ENCODE results near the gene NSUN6. TPM values are rescaled to one million over a fixed set of nuclear protein-coding genes. Genes with fewer than 3 reads are reported as not detected.
A peak's percentile ranks its signal among the peaks of the same experiment; 100 is the strongest.
"Not testable (repeated sequence)": the region's sequence is repeated elsewhere in the genome, so short reads cannot be mapped to it uniquely, and the experiment has no call there.

NSUN6 gene
- total RNA-seq, 1 donor from 2014 or later: 3.7 TPM

DNA sequence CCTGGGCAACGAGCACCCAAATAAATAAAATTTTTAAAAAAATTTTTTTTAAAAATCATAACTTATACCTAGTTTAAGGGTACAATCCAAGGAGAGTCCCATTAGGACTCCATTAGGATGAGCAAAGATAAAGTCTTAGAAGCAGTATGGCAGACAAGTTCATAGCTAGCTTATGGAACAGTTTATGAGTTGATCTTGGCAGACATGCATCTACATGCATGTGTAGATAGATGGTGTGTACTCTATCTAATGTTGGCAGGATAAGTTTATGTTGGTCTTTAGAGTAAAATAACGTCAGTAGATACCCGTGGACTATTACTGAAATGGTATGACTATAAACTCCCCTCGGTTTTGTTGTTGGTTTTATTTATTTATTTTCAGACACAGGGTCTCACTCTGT, 40.2 kb downstream of the NSUN6 start:
- no peak for DNase-seq (ENCODE audit: extremely low read depth, low read depth, low spot score)

DNA sequence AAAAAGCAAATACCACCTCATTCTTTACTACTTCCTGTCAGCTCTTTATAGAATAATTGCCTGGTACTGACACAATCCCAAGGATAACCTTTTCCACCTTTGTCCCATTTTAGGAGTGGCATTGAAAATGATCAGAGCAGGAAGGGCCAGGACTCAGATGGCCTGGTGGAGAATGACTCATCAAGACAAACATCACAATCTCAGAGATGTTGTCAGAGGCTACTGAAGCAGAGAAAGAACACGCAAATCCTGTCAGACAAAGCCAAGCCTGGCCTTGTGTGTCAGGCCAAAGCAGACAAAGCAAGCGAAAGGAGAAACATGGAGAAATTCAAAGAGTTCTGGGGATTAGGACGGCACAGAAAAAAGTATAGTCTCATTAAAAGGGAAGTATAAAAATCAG, 40.9 kb downstream of the NSUN6 start:
- DNase-seq (ENCODE audit: extremely low read depth, low read depth, low spot score): peak; percentile 89

DNA sequence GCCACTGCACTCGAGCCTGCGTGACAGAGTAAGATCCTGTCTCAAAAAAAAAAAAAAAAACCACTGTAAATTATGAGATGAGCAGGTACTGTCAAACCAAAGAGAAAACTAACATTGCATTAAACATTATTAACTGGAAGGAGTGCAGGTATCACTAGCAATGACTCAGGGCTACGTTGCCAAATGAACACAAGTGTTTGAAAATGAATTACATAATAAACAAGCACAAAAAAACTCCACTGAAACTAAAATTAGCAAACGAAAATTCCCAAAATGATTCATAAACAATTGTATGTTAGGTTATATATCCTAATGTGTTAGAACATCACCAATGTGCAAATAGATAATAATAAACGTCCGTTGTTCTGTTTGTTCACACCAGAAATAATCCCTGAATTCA, 42.8 kb downstream of the NSUN6 start:
- no peak for DNase-seq (ENCODE audit: extremely low read depth, low read depth, low spot score)

DNA sequence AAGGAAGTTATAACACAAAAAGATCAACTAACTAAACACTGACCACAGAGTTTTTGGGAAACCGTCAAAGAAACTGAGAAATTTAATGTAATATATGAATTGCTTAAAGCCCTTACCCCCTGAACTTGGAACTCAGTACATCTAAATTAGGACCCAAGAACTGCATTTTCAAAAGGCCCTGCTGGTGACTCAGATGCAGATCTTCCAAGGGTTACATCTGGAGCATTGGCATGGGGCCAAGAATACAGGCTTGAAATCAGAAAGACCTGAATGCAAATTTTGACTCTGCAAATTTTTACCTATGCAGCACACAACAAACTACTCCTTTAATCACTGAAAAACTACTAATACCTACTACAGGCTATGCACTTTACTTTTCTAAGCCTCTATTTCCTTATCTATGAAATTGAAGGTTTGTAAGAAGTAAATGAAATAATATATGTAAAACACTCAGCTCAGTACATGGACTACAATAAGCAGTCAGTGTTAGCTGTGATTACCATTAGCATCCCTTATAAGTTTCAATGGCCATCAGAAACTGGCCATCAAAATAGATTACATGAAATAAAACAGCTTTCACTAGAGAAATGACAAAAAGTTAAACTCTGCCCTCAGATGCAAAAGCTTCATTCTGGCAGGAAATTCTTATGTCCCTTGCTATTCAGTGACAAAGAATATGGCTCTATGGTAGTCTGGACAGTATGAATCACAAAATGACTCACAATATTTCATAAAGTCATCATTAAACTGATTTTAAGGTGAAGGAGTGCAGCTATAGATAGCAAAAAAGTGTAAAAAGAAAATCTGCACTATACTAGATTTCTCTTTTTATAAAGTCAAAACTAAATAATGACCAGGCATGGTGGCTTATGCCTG, 43.6 kb downstream of the NSUN6 start:
- DNase-seq (ENCODE audit: extremely low read depth, low read depth, low spot score): peak; percentile 64

DNA sequence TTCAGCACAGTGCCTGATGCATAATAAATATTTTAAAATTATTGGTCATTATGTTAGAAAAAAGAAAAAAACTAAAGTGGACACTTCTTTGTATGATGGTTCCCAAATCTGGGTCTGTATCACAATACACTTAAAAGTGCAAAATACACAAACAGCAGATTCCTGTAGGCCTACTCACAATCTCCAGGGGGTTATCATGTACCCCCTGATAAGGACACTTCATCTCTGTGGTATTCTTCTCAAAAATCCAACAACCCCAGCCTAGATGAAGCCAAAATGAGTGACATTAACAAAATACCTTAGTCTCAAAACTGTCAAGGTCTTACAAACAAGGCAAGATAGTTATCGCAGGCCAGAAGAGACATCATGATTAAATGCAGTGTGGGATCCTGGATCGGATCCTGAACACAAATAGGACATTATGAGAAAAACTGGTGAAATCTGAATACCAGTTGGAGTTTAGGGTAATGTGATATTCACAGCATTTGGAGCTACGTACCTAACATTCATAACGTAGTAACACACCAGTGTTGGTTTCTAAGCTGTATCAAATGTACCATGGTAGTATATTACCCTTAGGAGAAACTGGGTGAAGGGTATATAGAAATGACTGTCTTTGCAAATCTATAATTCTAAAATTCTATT, 45.2 kb downstream of the NSUN6 start:
- DNase-seq (ENCODE audit: extremely low read depth, low read depth, low spot score): no peak

DNA sequence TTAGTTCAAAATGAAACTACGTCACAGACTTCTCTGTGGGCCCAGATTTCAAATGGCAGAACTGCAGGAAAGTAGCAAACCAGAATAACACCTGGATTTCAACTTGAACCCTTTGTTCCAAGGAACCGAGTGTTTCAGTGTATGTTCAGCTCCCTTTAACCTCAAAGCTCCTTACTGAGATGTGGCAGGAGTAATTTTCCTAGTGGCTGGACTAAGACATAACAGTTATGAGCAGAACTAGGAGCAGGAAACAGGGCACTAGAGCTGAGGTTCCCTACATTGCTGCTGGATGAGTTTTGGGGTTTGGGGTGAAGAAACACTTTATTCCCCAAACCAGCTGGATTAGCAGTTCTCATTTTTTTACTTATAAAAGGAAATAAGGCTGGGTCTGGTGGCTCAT, 50.1 kb downstream of the NSUN6 start:
- no peak for DNase-seq (ENCODE audit: extremely low read depth, low read depth, low spot score)

DNA sequence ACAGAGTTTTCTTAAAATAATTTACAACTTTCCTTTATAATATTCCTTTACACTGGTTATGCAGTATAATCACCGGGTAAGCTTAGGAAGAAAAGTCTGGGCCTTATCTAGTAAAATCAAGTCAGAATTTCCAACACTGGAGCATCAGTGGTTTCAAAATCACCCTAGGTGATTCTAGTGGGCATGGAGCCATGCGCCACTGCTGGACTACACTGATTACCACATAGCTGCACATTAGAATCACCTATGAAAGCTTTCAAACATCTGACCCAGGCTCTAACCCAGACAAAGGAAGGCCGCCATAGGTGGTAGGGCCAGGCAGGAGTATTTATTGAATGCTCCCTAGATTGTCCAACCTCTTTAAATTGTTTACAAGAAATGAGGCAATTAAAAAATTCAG, 52.0 kb downstream of the NSUN6 start:
- DNase-seq (ENCODE audit: extremely low read depth, low read depth, low spot score): no peak

DNA sequence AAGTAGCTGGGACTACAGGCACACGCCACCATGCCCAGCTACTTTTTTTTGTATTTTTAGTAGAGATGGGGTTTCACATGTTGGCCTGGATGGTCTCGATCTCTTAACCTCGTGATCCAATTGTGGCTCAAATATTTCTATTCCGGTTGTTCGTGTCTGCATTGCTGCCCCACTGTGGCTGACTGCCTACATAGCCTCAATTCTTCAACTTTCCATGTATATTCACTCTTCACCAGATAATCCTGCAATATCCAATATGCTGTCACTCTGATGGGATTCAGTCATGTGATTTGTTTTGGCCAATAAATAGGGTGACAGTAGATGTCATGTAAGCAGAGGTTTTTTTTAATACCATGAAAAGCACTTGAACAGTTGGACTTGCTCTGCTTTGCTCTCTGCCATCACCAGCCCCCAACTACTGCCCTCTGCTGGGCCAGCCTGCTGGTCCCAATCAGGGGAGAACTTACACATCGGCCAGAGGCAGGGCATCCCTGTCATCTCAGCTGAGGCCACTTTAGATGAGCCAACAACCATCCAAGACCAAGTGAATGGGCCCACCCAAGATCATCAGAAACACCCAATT, 56.7 kb downstream of the NSUN6 start:
- no peak for DNase-seq (ENCODE audit: extremely low read depth, low read depth, low spot score)

DNA sequence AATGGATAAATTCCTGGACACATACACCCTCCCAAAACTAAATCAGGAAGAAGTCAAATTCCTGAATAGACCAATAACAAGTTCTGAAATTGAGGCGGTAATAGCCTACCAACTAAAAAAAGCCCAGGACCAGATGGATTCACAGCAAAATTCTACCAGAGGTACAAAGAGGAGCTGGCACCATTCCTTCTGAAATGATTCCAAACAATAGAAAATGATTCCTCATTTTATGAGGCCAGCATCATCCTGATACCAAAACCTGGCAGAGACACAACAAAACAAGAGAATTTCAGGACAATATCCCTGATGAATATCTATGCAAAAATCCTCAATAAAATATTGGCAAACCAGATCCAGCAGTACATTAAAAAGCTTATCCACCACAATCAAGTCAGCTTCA, 60.2 kb downstream of the NSUN6 start:
- not testable (repeated sequence) for DNase-seq (ENCODE audit: extremely low read depth, low read depth, low spot score)

DNA sequence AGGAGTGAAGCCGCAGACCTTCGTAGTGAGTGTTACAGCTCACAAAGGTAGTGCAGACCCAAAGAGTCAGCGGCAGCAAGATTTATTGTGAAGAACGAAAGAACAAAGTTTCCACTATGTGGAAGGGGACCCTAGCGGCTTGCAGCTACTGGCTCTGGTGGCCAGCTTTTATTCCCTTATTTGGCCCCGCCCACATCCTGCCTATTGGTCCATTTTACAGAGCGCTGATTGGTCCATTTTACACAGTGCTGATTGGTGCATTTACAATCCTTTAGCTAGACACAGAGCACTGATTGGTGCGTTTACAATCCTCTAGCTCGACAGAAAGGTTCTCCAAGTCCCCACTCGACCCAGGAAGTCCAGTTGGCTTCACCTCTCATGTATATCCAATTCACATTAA, 64.8 kb downstream of the NSUN6 start:
- DNase-seq (ENCODE audit: extremely low read depth, low read depth, low spot score): not testable (repeated sequence)

DNA sequence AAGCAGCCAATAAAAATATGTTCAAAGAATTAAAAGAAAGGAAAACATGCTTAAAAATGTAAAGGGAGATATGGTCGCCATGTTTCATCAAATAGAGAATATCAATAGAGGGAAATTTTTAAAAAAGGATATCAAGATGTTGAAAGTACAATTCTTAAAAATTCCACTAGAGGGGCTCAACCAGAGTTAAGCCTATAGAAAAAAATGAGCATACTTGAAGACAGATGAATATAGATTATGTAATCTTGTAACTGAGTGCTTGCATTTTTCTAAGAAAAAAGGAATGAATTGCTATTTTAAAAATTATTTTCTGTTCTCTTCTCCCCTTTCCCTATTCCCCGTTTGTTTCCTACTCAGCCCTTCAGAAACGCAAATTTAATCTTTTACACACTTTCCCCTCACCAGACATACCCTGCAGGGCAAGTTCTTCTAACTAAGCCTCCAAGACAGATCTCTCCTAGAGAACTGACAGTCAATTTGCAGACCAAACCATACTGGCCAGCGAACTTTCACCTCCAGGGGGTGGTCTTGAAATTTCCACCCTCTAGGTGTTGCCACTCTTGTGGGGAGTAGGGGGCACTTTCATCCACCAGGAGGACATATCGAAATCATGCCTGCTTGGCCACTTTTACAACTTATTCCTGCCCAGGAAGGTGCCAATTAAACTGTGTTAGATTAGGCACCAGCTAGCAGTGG, 67.7 kb downstream of the NSUN6 start:
- DNase-seq (ENCODE audit: extremely low read depth, low read depth, low spot score): no peak

DNA sequence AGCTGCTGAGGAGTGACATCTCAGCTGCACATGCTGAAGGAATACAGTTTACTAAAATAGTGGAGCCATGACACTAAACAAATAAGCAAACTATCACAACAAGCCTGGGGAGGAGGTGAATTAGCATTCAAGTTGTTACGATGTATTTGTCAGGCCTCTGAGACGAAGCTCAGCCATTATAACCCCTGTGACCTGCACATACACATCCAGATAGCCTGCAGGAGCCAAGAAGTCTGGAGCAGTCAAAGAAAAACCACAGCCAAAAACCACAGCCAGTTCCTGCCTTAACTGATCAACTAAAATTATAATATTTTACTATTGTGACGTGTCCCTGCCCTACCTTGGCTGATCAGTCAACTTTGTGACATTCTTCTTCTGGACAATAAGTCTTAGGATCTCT, 68.6 kb downstream of the NSUN6 start:
- no peak for DNase-seq (ENCODE audit: extremely low read depth, low read depth, low spot score)

DNA sequence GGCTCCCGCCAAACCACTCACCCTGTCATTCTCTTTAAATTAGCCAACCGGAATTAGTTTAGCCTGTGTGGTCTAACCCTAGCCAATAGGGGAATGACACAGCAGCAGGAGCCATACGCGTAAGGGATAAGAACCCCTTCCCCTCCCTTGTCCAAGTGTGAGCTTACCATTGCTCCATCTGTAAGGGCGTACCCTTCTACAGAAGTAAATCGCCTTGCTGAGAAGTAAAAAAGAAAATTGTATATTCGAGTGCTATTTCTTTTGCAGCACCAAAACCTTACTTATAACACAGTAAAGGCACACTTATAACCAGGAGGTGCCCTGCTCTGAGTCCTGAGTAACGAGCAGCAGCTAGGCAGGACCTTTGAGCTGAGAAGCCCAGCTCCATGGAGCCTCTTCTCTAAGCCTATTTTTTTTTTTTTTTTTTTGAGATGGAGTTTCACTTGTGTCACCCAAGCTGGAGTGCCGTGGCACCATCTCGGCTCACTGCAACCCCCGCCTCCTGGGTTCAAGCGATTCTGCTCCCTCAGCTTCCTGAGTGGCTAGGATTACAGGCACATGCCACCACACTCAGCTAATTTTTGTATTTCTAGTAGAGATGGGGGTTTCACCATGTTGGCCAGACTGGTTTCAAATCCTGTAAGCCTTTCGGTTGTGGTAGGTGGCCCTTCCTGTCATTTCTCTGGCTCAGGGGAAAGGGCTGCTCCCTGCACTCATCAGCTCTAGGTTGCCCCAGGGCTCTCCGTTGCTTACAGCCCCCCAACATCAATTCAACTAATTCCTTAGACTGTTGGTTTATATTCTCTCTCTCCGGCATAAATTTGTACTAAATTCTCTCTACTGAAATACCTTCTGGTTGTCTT, 73.3 kb downstream of the NSUN6 start:
- DNase-seq (ENCODE audit: extremely low read depth, low read depth, low spot score): no peak

DNA sequence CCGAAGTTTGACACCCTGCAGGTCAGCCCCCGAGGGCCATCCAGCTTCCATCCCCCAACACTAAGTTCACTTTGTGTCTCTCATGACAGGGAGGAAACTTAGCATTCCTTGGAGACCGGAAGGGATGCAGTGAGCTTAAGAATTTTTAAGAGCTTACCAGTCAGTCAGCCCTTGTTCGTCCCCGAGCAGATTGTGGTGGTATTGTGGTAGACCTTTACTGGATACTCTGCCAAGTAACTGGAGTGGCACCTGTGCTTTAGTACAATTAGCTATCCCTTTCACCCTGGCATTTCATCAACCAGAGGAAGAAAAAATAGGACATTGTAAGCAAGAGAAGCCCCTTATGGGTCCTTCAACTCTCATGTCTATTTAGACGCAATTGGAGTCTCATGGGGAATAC, 74.8 kb downstream of the NSUN6 start:
- no peak for DNase-seq (ENCODE audit: extremely low read depth, low read depth, low spot score)

DNA sequence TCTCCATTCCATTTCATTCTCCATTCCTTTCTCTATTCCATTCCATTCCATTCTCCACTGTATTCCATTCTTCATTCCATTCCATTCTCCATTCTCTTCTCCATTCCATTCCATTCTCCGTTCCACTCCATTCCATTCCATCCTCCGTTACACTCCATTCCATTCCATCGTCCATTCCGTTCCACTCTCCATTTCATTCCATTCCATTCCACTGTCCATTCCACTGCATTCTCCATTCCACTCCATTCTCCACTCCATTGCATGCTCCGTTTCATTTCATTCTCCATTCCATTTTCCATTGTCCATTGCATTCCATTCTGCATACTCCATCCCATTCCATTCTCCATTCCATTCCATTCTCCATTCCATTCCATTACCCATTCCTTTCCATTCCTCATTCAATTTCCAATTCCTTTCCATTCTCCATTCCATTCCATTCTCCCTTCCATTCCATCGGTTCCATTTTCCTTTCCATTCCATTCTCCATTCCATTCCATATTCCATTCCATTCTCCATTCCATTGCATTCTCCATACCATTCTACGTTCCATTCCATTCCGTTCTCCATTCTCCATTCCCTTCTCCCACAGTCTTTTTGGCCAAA, 78.3 kb downstream of the NSUN6 start:
- DNase-seq (ENCODE audit: extremely low read depth, low read depth, low spot score): no peak

DNA sequence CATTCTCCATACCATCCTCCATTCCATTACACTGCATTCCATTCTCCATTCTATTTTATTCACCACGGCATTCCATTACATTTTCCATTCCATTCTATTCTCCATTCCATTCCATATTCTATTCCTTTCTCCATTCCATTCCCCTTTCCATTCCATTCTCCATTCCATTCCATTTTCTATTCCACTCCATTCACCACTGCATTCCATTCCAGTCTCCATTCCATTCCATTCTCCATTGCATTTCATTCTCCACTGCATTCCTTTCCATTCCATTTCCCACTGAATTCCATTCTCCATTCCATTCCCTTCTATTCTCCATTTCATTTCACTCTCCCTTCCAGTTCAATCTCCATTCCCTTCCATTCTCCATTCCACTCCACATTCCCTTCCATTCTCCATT, 79.6 kb downstream of the NSUN6 start:
- DNase-seq (ENCODE audit: extremely low read depth, low read depth, low spot score): no peak

DNA sequence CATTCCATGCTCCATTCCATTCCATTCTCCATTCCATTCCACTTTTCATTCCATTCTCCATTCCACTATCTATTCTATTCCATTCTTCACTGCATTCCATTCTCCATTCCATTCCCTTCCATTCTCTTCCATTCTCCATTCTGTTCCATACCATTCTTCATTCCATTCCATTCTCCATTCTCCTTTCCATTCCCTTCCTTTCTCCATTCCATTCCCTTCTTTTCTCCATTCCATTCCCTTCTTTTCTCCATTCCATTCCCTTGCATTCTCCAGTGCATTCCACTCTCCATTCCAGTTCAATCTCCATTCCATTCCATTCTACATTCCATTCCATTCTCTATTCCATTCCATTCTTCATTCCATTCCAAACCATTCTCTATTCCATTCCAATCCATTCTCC, 80.3 kb downstream of the NSUN6 start:
- DNase-seq (ENCODE audit: extremely low read depth, low read depth, low spot score): no peak

DNA sequence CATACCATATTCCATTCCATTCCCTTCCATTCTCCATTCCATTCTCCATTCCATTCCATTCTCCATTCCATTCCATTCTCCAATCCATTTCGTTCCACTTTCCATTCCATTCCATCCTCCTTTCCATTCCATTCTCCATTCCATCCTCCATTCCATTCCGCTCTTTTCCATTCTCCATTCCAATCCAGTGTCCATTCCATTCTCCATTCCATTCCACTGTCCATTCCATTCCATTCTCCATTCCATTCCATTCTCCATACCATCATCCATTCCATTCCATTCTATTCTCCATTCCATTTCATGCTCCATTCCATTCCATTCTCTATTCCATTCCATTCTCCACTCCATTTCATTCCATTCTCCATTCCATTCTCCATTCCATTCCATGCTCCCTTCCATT, 81.0 kb downstream of the NSUN6 start:
- not testable (repeated sequence) for DNase-seq (ENCODE audit: extremely low read depth, low read depth, low spot score)

DNA sequence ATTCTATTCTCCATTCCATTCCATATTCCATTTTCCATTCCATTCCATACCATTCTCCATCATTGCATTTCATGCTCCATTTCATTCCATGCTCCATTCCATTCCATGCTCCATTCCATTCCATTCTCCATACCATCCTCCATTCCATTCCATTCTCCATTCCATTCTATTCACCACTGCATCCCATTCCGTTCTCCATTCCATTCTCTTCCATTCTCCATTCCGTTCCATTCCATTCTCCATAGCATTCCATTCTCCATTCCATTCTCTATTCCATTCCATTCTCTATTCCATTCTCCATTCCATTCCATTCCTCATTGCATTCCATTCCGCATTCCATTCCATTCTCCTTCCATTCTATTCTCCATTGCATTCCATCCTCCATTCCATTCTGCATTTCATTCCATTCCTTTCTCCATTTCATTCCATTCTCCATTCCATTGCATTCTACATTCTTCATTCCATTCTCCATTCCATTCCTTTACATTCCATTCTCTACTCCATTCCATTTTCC, 84.0 kb downstream of the NSUN6 start:
- DNase-seq (ENCODE audit: extremely low read depth, low read depth, low spot score): no peak

DNA sequence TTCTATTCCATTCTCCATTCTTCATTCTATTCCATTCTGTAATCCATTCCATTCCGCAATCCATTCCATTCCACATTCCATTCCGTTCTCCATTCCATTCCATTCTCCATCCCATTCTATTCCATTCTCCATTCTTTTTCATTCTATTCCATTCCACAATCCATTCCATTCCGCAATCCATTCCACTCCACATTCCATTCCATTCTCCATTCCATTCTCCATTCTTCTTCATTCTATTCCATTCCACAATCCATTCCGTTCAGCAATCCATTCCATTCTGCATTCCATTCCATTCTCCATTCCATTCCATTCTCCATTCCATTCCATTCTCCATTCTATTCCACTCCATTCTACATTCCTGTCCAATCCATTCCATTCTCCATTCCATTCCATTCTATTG, 85.2 kb downstream of the NSUN6 start:
- no peak for DNase-seq (ENCODE audit: extremely low read depth, low read depth, low spot score)
